HL-60 (cell line): ENCODE results near the gene FAM171A1.

Experiments used
- DNase-seq, 2 experiments: peaks; one replicate each; pipeline ENCODE4 v3.0.0-alpha.2; 2010 to 2020; ENCODE audit warnings: low read depth in 1 of 2, low spot score in 1 of 2
- H3K27ac ChIP-seq: fragments of 250-450 bp; sonication (Bioruptor Pico); replicated peaks from 2 replicates; pipeline ENCODE4 v1.5.1; 2020; ENCODE audit warnings: mild to moderate bottlenecking, moderate library complexity
- H3K27me3 ChIP-seq: fragments of 250-450 bp; sonication (Bioruptor Pico); 2 replicates; pipeline ENCODE4 v1.5.1; 2021; ENCODE audit warnings: mild to moderate bottlenecking, moderate library complexity; ENCODE audit not compliant: insufficient read depth, poor library complexity, severe bottlenecking
- H3K4me3 ChIP-seq: replicated peaks from 2 replicates; pipeline ENCODE4 v1.5.1; 2011; ENCODE audit warnings: mild to moderate bottlenecking, control low read depth, low read length; ENCODE audit not compliant: insufficient read depth
- GABPA ChIP-seq: IDR thresholded peaks from 2 replicates; pipeline ENCODE4 v1.6.1; 2012; ENCODE audit warnings: low read depth
- POLR2AphosphoS5 ChIP-seq: IDR thresholded peaks from 2 replicates; pipeline ENCODE4 v1.6.1; 2012; ENCODE audit warnings: low read depth
- SPI1 ChIP-seq: IDR thresholded peaks from 2 replicates; pipeline ENCODE4 v1.6.1; 2012; ENCODE audit warnings: low read depth, mild to moderate bottlenecking, borderline replicate concordance
- TF ChIP-seq, protein P1 (sequence below): IDR thresholded peaks from 2 replicates; pipeline ENCODE4 v1.6.1; 2012; ENCODE audit warnings: low read depth; ENCODE audit not compliant: insufficient replicate concordance
- TF ChIP-seq, protein P2 (sequence below): IDR thresholded peaks from one replicate; pipeline ENCODE4 v1.5.1; 2011; ENCODE audit warnings: low read length, control low read depth, inconsistent platforms; ENCODE audit not compliant: insufficient read depth

FAM171A1 gene

DNA sequence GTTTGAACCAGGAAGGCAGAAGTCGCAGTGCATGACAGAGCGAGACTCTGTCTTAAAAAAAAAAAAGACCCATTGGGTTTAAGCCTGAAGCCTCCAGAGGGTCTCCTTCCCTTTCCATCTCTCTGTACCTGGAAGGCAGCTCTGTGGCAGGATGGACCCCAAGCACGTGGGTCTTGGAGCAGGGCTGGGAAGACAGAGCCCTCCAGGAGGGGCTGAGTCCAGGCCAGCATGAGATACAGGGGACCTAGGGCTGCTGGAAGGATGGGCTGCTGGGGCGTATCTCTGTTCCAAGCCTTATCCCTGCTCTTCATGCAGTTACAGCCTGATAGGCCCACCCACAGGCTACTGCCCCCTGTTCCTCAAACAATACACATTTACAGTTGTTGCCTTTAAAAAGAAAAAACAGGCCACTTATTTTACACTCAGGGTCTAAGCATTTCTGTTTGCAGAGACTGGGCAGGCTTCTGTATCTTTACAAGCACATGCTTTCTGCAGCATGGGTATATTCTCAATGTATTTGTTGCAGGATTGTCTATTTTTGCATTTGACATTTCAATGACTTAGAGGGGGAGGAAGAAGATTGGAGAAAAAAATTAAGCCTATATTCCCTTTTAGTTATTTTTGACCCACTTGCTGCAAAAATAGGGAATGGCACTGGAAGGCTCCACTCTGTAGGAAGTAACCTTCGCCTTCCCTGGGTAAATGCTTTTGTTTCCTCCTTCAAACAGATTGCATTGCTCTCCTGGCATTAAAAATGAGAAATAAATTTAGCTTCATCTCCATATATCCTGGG is 60.1 kb downstream of the FAM171A1 start:
- DNase-seq: no peak
- Histone ChIP-seq H3K4me3 (no peak overlapping the region), H3K27me3 (no peaks in the 10 kb centered on the region), H3K27ac (no peak overlapping the region)
- TF ChIP-seq, protein P1, sequence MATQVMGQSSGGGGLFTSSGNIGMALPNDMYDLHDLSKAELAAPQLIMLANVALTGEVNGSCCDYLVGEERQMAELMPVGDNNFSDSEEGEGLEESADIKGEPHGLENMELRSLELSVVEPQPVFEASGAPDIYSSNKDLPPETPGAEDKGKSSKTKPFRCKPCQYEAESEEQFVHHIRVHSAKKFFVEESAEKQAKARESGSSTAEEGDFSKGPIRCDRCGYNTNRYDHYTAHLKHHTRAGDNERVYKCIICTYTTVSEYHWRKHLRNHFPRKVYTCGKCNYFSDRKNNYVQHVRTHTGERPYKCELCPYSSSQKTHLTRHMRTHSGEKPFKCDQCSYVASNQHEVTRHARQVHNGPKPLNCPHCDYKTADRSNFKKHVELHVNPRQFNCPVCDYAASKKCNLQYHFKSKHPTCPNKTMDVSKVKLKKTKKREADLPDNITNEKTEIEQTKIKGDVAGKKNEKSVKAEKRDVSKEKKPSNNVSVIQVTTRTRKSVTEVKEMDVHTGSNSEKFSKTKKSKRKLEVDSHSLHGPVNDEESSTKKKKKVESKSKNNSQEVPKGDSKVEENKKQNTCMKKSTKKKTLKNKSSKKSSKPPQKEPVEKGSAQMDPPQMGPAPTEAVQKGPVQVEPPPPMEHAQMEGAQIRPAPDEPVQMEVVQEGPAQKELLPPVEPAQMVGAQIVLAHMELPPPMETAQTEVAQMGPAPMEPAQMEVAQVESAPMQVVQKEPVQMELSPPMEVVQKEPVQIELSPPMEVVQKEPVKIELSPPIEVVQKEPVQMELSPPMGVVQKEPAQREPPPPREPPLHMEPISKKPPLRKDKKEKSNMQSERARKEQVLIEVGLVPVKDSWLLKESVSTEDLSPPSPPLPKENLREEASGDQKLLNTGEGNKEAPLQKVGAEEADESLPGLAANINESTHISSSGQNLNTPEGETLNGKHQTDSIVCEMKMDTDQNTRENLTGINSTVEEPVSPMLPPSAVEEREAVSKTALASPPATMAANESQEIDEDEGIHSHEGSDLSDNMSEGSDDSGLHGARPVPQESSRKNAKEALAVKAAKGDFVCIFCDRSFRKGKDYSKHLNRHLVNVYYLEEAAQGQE: no peak
- no peak for TF ChIP-seq POLR2AphosphoS5
- no peak for TF ChIP-seq GABPA
- TF ChIP-seq SPI1: no peak
- TF ChIP-seq, protein P2, sequence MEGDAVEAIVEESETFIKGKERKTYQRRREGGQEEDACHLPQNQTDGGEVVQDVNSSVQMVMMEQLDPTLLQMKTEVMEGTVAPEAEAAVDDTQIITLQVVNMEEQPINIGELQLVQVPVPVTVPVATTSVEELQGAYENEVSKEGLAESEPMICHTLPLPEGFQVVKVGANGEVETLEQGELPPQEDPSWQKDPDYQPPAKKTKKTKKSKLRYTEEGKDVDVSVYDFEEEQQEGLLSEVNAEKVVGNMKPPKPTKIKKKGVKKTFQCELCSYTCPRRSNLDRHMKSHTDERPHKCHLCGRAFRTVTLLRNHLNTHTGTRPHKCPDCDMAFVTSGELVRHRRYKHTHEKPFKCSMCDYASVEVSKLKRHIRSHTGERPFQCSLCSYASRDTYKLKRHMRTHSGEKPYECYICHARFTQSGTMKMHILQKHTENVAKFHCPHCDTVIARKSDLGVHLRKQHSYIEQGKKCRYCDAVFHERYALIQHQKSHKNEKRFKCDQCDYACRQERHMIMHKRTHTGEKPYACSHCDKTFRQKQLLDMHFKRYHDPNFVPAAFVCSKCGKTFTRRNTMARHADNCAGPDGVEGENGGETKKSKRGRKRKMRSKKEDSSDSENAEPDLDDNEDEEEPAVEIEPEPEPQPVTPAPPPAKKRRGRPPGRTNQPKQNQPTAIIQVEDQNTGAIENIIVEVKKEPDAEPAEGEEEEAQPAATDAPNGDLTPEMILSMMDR: no peak

DNA sequence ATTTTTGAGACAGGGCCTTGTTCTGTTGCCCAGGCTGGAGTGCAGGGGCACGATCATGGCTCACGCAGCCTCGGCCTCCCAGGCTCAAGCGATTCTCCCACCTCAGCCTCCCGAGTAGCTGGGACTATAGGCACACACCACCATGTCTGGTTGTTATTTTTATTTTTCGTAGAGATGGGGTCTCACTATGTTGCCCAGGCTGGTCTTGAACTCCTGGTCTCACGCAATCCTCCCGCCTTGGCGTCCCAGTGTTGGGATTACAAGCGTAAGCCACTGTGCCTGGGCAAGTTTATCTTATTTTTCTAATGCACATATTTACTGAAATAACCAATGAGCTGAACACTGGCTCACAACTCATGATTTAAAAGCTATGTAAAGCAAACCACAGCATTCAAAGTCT is 61.9 kb downstream of the FAM171A1 start:
- DNase-seq: no peak
- H3K27me3 ChIP-seq: no peaks in the 10 kb centered on the region
- H3K4me3 ChIP-seq: no peak overlapping the region
- H3K27ac ChIP-seq: no peak overlapping the region
- TF ChIP-seq, protein P2: no peak
- TF ChIP-seq SPI1 (no peak), GABPA (no peak), POLR2AphosphoS5 (no peak)
- TF ChIP-seq, protein P1: no peak

GRCh38 chr10:15306735-15307280 is 64.3 kb downstream of the FAM171A1 start:
- DNase-seq: no peak
- H3K4me3 ChIP-seq: no peak overlapping the region
- H3K27me3 ChIP-seq: no peaks in the 10 kb centered on the region
- H3K27ac ChIP-seq: no peak overlapping the region
- TF ChIP-seq, protein P1: no peak
- TF ChIP-seq, protein P2: no peak
- TF ChIP-seq SPI1: no peak
- no peak for TF ChIP-seq GABPA
- no peak for TF ChIP-seq POLR2AphosphoS5
